Trophoblast cell (in vitro differentiated cells and primary cell): Measurements from ENCODE around the gene SLC22A15.

ENCODE experiments used
- DNase-seq, 2 donors: peaks; one replicate each; pipeline ENCODE4 v3.0.0-alpha.2; 2016
- H2AFZ ChIP-seq: 2 replicates; pipeline ENCODE4 v1.6.1; 2013; ENCODE audit warnings: low read length, moderate library complexity, mild to moderate bottlenecking; ENCODE audit not compliant: insufficient read depth, poor library complexity
- H2AK5ac ChIP-seq: 2 replicates; pipeline ENCODE4 v1.6.1; 2013; ENCODE audit warnings: mild to moderate bottlenecking, low read length
- H2BK120ac ChIP-seq: 2 replicates; pipeline ENCODE4 v1.6.1; 2013; ENCODE audit warnings: low read length, mild to moderate bottlenecking, moderate library complexity; ENCODE audit not compliant: insufficient read depth, poor library complexity
- H2BK12ac ChIP-seq: 2 replicates; pipeline ENCODE4 v1.6.1; 2013; ENCODE audit warnings: mild to moderate bottlenecking, low read length, moderate library complexity
- H2BK5ac ChIP-seq: 2 replicates; pipeline ENCODE4 v1.6.1; 2013; ENCODE audit warnings: low read length, low read depth, moderate library complexity, mild to moderate bottlenecking; ENCODE audit not compliant: poor library complexity
- H3K14ac ChIP-seq: 2 replicates; pipeline ENCODE4 v1.6.1; 2013; ENCODE audit warnings: mild to moderate bottlenecking, low read length
- H3K18ac ChIP-seq: 2 replicates; pipeline ENCODE4 v1.6.1; 2013; ENCODE audit warnings: mild to moderate bottlenecking, low read length
- H3K23ac ChIP-seq: 2 replicates; pipeline ENCODE4 v1.6.1; 2013; ENCODE audit warnings: low read length
- H3K27ac ChIP-seq: 2 replicates; pipeline ENCODE4 v1.5.1; 2013; ENCODE audit warnings: low read depth, mild to moderate bottlenecking, inconsistent platforms, low read length, moderate library complexity
- H3K27me3 ChIP-seq: 2 replicates; pipeline ENCODE4 v1.6.1; 2013; ENCODE audit warnings: inconsistent platforms, mild to moderate bottlenecking, low read length, moderate library complexity; ENCODE audit not compliant: insufficient read depth
- H3K36me3 ChIP-seq, 2 experiments: 1 replicate in 1 of 2; 2 replicates in 1 of 2; pipeline ENCODE4 v1.6.1; 2013; ENCODE audit warnings: low read length in 2 of 2, mild to moderate bottlenecking in 2 of 2, moderate library complexity in 1 of 2; ENCODE audit not compliant: insufficient read depth in 2 of 2, control insufficient read depth in 1 of 2
- H3K4ac ChIP-seq: 2 replicates; pipeline ENCODE4 v1.6.1; 2013; ENCODE audit warnings: low read depth, mild to moderate bottlenecking, low read length, moderate library complexity
- H3K4me1 ChIP-seq, 2 experiments: 1 replicate in 1 of 2; 2 replicates in 1 of 2; pipeline ENCODE4 v1.6.1; 2013; ENCODE audit warnings: low read length in 2 of 2, mild to moderate bottlenecking in 2 of 2, moderate library complexity in 1 of 2; ENCODE audit not compliant: insufficient read depth in 2 of 2, control insufficient read depth in 1 of 2
- H3K4me2 ChIP-seq: 2 replicates; pipeline ENCODE4 v1.6.1; 2013; ENCODE audit warnings: inconsistent platforms, mild to moderate bottlenecking, low read length, moderate library complexity
- H3K4me3 ChIP-seq: 2 replicates; pipeline ENCODE4 v1.5.1; 2013; ENCODE audit warnings: mild to moderate bottlenecking, low read depth, low read length, inconsistent platforms
- H3K79me1 ChIP-seq: one replicate; pipeline ENCODE4 v1.6.1; 2013; ENCODE audit warnings: low read length
- H3K79me2 ChIP-seq: 2 replicates; pipeline ENCODE4 v1.6.1; 2013; ENCODE audit warnings: low read length, mild to moderate bottlenecking; ENCODE audit not compliant: control insufficient read depth, insufficient read depth, poor library complexity
- H3K9ac ChIP-seq: 2 replicates; pipeline ENCODE4 v1.6.1; 2013; ENCODE audit warnings: mild to moderate bottlenecking, low read length
- H3K9me3 ChIP-seq: 2 replicates; pipeline ENCODE4 v1.6.1; 2013; ENCODE audit warnings: low read depth, mild to moderate bottlenecking, control low read depth, inconsistent platforms, low read length; ENCODE audit not compliant: insufficient read depth
- H4K12ac ChIP-seq: 2 replicates; pipeline ENCODE4 v1.6.1; 2013; ENCODE audit warnings: low read depth, mild to moderate bottlenecking, low read length, moderate library complexity
- H4K8ac ChIP-seq: 2 replicates; pipeline ENCODE4 v1.6.1; 2013; ENCODE audit warnings: low read depth, mild to moderate bottlenecking, low read length, moderate library complexity
- H4K91ac ChIP-seq: one replicate; pipeline ENCODE4 v1.6.1; 2013; ENCODE audit warnings: low read depth, mild to moderate bottlenecking, low read length, moderate library complexity
- WGBS: extraction: QIAGEN DNeasy Blood & Tissue Kit; methylation state at CpG from one replicate; pipeline ENCODE4 v1.1.7; 2013; ENCODE audit warnings: missing lambda C conversion rate; ENCODE audit not compliant: insufficient read length, insufficient coverage; ENCODE audit errors: extremely low coverage; 5-methylcytosine and 5-hydroxymethylcytosine counted together

Gene SLC22A15

DNA sequence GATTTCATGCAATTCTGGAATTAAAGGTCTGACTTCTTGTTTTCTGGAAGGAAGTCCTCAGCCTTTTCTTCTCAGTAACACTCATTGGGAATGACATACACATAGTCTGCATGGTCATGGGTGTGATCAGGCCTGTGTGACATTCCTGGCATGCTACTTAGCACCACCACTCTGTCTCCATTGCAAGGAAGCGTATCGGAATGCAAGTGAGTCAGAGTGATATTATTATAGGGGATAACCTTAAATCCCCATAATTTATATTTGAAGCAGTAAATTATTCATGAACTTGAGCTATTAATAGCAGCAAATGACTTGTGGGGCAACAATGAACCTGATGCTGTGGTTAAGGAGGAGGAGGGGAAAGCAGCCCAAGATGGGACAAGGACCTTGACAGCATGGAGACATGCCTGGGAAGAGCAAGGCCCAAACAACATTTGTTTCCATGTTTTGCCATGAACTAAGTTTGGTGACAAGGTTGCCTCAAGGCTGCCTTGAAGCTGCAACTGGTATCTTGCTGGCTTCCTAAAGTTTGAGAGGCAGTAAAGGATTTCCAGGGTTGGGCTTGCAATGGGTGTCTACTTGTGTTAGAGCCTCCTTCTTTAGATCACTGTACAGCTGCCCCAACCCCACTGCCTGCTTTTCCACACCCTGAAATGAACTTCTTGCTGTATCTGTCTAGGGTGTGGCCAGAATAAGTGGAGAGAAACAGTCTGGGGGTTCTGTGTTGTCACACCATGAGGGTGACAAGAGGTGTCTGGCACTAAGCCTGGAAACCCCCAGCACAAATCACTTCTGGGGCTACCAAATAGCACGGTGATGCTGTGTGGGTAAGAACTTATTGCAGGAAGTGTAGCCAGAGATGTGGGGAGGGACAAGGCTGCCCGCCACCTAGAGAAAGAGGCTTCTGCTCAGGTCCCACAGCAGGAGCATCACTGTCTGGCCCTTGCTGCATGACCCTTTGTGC lies 139.4 kb downstream of the SLC22A15 start:
- peaks cover 2% of the 10 kb centered on the region for H3K9me3 ChIP-seq
- H3K79me2 ChIP-seq = no peaks in the 10 kb centered on the region
- peak; percentile 40 to 69 for DNase-seq
- no peak overlapping the region for H3K27ac ChIP-seq
- no CpG with 5 or more reads among the region's 4 CpGs for WGBS
- no peak overlapping the region for H3K9ac ChIP-seq
- no peak overlapping the region for H2BK5ac ChIP-seq
- H3K18ac ChIP-seq = no peak overlapping the region
- peaks cover 5 to 9% of the 10 kb centered on the region in 2 experiments for H3K4me1 ChIP-seq
- no peaks in the 10 kb centered on the region for H3K79me1 ChIP-seq
- no peak overlapping the region for H4K91ac ChIP-seq
- H2BK120ac ChIP-seq = no peak overlapping the region
- no peak overlapping the region for H3K14ac ChIP-seq
- H4K12ac ChIP-seq = no peak overlapping the region
- no peak overlapping the region for H3K4ac ChIP-seq
- H3K36me3 ChIP-seq = no peaks in the 10 kb centered on the region
- H3K23ac ChIP-seq = no peak overlapping the region
- H4K8ac ChIP-seq = no peak overlapping the region
- H2AK5ac ChIP-seq = no peak overlapping the region
- no peak overlapping the region for H3K4me3 ChIP-seq
- H2AFZ ChIP-seq = no peak overlapping the region
- no peak overlapping the region for H3K4me2 ChIP-seq
- H2BK12ac ChIP-seq = no peak overlapping the region
- no peaks in the 10 kb centered on the region for H3K27me3 ChIP-seq

DNA sequence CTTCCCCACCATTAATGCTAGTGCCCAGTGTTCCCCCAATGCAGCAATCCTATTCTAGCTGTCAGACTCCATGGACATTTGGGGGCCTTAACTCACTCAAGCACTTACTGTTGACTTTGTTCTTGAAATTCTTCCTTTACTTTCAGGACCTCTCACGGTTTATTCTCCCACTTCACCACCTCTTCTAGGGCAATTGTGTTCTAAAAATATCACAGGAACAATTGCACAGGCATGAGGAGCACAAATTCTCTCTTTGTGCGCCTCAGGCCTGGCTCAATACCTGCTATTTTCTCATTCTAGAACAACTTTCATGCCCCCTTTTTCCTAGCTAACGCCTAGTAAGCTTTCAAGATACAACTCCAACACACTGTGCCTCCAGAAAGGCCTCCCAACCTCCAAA lies 142.2 kb downstream of the SLC22A15 start:
- Histone ChIP-seq H3K9me3 (no peaks in the 10 kb centered on the region), H4K8ac (no peak overlapping the region)

More for the DNA sequence above, 142.2 kb downstream of the SLC22A15 start:
- H2AFZ ChIP-seq = no peak overlapping the region
- no peak overlapping the region for H3K18ac ChIP-seq
- H3K36me3 ChIP-seq = no peaks in the 10 kb centered on the region
- H3K4me3 ChIP-seq = no peak overlapping the region
- H2AK5ac ChIP-seq = no peak overlapping the region
- no peak overlapping the region for H2BK12ac ChIP-seq
- DNase-seq = no peak
- H3K4me1 ChIP-seq = peaks cover 0 to 3% of the 10 kb centered on the region in 2 experiments
- no peak overlapping the region for H2BK120ac ChIP-seq
- H3K79me1 ChIP-seq = no peaks in the 10 kb centered on the region
- no peaks in the 10 kb centered on the region for H3K27me3 ChIP-seq
- H3K9ac ChIP-seq = no peak overlapping the region
- no peak overlapping the region for H3K27ac ChIP-seq
- no peak overlapping the region for H3K4me2 ChIP-seq
- no peak overlapping the region for H3K23ac ChIP-seq
- H4K12ac ChIP-seq = no peak overlapping the region
- H2BK5ac ChIP-seq = no peak overlapping the region
- no CpG with 5 or more reads among the region's 3 CpGs for WGBS
- no peak overlapping the region for H4K91ac ChIP-seq
- no peak overlapping the region for H3K4ac ChIP-seq
- H3K79me2 ChIP-seq = no peaks in the 10 kb centered on the region
- no peak overlapping the region for H3K14ac ChIP-seq
